MM.1S (cell line): ENCODE measurements around the gene C16orf78.

Experiments
- DNase-seq: peaks from one replicate; pipeline ENCODE4 v3.0.0-alpha.2; 2015
- H2AFZ ChIP-seq: fragments of 300-600 bp; sonication (generic); 2 replicates; pipeline ENCODE4 v1.6.0; 2016; ENCODE audit warnings: antibody characterized with exemption, low read length
- H3F3A ChIP-seq: fragments of 300-600 bp; sonication (generic); 2 replicates; pipeline ENCODE4 v1.6.1; 2016; ENCODE audit warnings: mild to moderate bottlenecking, antibody characterized with exemption, low read length, moderate library complexity, mixed read lengths; ENCODE audit not compliant: insufficient read depth
- H3K27ac ChIP-seq: fragments of 300-600 bp; sonication (generic); 2 replicates; pipeline ENCODE4 v1.5.1; 2016; ENCODE audit warnings: mild to moderate bottlenecking, low read length
- H3K27me3 ChIP-seq: fragments of 300-600 bp; sonication (generic); replicated peaks from 2 replicates; pipeline ENCODE4 v1.6.0; 2016; ENCODE audit warnings: low read length; ENCODE audit not compliant: insufficient read depth
- H3K36me3 ChIP-seq: fragments of 300-600 bp; sonication (generic); replicated peaks from 2 replicates; pipeline ENCODE4 v1.6.1; 2016; ENCODE audit warnings: mild to moderate bottlenecking, low read length, mixed read lengths; ENCODE audit not compliant: insufficient read depth
- H3K4me1 ChIP-seq: fragments of 300-600 bp; sonication (generic); 2 replicates; pipeline ENCODE4 v1.6.1; 2016; ENCODE audit warnings: low read length, mixed read lengths
- H3K4me2 ChIP-seq: fragments of 300-600 bp; sonication (generic); 2 replicates; pipeline ENCODE4 v1.6.0; 2016; ENCODE audit warnings: low read depth, low read length
- H3K4me3 ChIP-seq: fragments of 300-600 bp; sonication (generic); 2 replicates; pipeline ENCODE4 v1.5.1; 2016; ENCODE audit warnings: low read length, mixed read lengths
- H3K79me2 ChIP-seq: fragments of 300-600 bp; sonication (generic); 2 replicates; pipeline ENCODE4 v1.6.1; 2016; ENCODE audit warnings: mixed run types, low read length, mixed read lengths
- H3K9ac ChIP-seq: fragments of 300-600 bp; sonication (generic); 2 replicates; pipeline ENCODE4 v1.6.1; 2016; ENCODE audit warnings: low read length, mixed read lengths
- H3K9me2 ChIP-seq: fragments of 300-600 bp; sonication (generic); replicated peaks from 2 replicates; pipeline ENCODE4 v1.6.1; 2016; ENCODE audit warnings: mild to moderate bottlenecking, low read length, mixed read lengths; ENCODE audit not compliant: insufficient read depth
- H3K9me3 ChIP-seq: fragments of 300-600 bp; sonication (generic); replicated peaks from 2 replicates; pipeline ENCODE4 v1.6.1; 2016; ENCODE audit warnings: mild to moderate bottlenecking, low read length, mixed read lengths; ENCODE audit not compliant: insufficient read depth
- H4K20me1 ChIP-seq: fragments of 300-600 bp; sonication (generic); 2 replicates; pipeline ENCODE4 v1.6.1; 2016; ENCODE audit warnings: mild to moderate bottlenecking, low read length, moderate library complexity, mixed read lengths; ENCODE audit not compliant: insufficient read depth
- CTCF ChIP-seq: fragments of 300-600 bp; sonication (generic); IDR thresholded peaks from 2 replicates; pipeline ENCODE4 v1.5.1; 2016; ENCODE audit warnings: antibody characterized with exemption, low read length, mixed read lengths
- EZH2 ChIP-seq: fragments of 300-600 bp; sonication (generic); optimal IDR thresholded peaks from 2 replicates; pipeline ENCODE3; 2017; ENCODE audit warnings: low read depth, mild to moderate bottlenecking, antibody characterized with exemption, low read length, mixed read lengths
- EZH2phosphoT487 ChIP-seq: fragments of 300-600 bp; sonication (generic); IDR thresholded peaks from 2 replicates; pipeline ENCODE4 v1.6.1; 2018; ENCODE audit warnings: antibody characterized with exemption, low read length

The C16orf78 gene

DNA sequence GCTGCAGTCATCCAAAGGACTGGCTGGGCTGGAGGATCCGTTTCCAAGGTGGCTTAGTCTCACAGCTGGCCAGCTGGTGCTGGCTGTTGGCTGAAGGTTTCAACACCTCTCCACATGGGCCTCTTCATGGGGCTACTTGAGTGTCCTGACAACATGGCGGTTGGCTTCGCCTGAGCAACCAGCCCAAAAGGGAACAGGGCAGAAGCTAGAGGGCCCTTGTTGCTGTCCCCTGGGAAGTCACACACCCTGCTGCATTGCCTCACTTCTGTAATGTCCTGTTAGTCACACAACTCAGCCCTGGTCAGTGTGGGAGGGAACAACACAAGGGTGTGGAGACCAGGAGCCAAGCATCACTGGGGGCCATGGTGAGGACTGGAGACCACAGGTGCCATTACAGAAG is 36.6 kb downstream of the C16orf78 start:
- H3K9ac ChIP-seq = no peak overlapping the region
- no peaks in the 10 kb centered on the region for H4K20me1 ChIP-seq
- peaks cover 5% of the 10 kb centered on the region; the same call in 1 of the 2 replicates for H3F3A ChIP-seq

DNA sequence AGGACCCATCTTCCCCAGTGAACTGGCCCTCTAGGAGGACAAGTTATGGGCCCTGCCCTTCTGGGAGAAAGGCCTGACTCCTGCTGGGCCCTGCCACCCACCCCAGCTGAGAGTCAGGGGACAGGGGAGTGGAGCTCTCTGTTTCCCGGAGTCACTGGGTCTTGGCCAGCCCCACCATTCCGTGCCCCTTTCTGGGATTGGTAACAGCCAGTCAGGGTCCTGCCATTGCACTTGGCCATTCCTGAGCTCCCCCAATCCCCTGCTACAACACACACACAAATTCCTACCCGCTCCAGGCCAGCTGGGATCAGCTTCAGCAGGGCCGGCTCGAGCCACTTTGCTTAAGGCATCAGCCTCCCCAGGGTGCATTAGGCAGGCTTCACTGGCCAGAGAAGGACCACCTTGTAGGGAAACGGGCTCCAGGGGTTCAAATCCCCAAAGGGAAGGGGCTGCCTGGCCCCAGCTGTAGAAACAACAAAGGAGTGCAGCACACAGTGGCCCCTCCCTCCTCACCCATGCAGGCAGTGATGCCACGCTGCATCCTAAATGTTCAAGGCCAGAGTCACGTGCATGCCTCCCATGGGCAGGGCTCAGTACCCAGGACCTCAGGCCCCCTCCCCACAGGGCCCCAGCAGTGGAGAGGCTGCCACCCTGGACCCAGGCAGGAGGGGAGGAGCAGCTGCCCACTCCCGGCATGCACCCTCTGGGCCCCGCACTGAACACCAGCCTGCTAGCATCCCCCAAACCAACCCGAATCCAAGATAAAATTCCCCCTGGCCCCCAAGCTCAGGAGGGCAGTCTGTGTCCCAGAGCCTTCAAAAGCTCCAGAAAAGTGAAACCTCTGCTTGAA is 37.7 kb downstream of the C16orf78 start:
- Histone ChIP-seq H3K4me1 (peaks cover 11% of the 10 kb centered on the region; the same call in 1 of the 2 replicates), H2AFZ (no peak overlapping the region), H3K36me3 (no peaks in the 10 kb centered on the region), H3K9ac (no peak overlapping the region), H3F3A (peaks cover 5% of the 10 kb centered on the region; the same call in 1 of the 2 replicates), H4K20me1 (no peaks in the 10 kb centered on the region), H3K27ac (no peak overlapping the region), H3K27me3 (no peaks in the 10 kb centered on the region), H3K79me2 (no peaks in the 10 kb centered on the region), H3K9me3 (no peaks in the 10 kb centered on the region), H3K9me2 (no peaks in the 10 kb centered on the region), H3K4me2 (no peak overlapping the region), H3K4me3 (no peak overlapping the region)
- no peak for DNase-seq
- no peak for TF ChIP-seq EZH2
- TF ChIP-seq CTCF = no peak
- TF ChIP-seq EZH2phosphoT487 = no peak

More for the DNA sequence above, 36.6 kb downstream of the C16orf78 start:
- H3K4me1 ChIP-seq = peaks cover 11% of the 10 kb centered on the region; the same call in 1 of the 2 replicates
- no peaks in the 10 kb centered on the region for H3K27me3 ChIP-seq
- H3K27ac ChIP-seq = no peak overlapping the region
- no peak overlapping the region for H3K4me2 ChIP-seq
- DNase-seq = no peak
- H3K79me2 ChIP-seq = no peaks in the 10 kb centered on the region
- no peaks in the 10 kb centered on the region for H3K9me3 ChIP-seq
- TF ChIP-seq EZH2phosphoT487 (no peak), CTCF (no peak), EZH2 (no peak)
- no peak overlapping the region for H2AFZ ChIP-seq
- H3K9me2 ChIP-seq = no peaks in the 10 kb centered on the region
- no peaks in the 10 kb centered on the region for H3K36me3 ChIP-seq
- H3K4me3 ChIP-seq = no peak overlapping the region

DNA sequence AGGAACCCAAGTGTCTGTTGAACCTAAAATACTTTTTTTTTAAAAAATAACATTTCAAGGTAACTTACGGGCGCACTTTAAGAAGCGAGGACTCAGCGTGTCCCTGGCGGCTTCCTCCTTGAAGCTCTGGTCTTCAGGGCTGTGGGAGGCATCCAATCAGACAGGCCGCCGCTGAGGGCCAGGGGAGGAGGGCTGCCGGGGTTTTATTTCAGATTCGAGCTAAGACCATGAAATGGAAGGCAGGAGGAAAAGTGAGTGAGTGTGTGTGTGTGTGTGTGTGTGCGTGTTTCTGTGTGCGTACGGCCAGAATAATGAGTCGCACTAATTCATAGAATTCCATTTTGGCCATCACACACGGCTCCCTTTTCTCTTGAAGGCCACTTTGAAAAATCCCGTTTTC is 41.1 kb downstream of the C16orf78 start:
- Histone ChIP-seq H3K79me2 (no peaks in the 10 kb centered on the region), H3K9me3 (no peaks in the 10 kb centered on the region), H3K27ac (no peak overlapping the region), H3K4me2 (no peak overlapping the region), H3K36me3 (no peaks in the 10 kb centered on the region), H3K9me2 (no peaks in the 10 kb centered on the region), H3F3A (no peaks in the 10 kb centered on the region), H3K4me1 (no peaks in the 10 kb centered on the region), H3K4me3 (no peak overlapping the region), H4K20me1 (no peaks in the 10 kb centered on the region), H2AFZ (no peak overlapping the region), H3K9ac (no peak overlapping the region), H3K27me3 (no peaks in the 10 kb centered on the region; the same call in 1 of the 2 replicates)
- no peak for DNase-seq
- TF ChIP-seq EZH2phosphoT487 = no peak
- no peak for TF ChIP-seq EZH2
- no peak for TF ChIP-seq CTCF
